ENCODE results near the gene P4HB.

P4HB gene

DNA sequence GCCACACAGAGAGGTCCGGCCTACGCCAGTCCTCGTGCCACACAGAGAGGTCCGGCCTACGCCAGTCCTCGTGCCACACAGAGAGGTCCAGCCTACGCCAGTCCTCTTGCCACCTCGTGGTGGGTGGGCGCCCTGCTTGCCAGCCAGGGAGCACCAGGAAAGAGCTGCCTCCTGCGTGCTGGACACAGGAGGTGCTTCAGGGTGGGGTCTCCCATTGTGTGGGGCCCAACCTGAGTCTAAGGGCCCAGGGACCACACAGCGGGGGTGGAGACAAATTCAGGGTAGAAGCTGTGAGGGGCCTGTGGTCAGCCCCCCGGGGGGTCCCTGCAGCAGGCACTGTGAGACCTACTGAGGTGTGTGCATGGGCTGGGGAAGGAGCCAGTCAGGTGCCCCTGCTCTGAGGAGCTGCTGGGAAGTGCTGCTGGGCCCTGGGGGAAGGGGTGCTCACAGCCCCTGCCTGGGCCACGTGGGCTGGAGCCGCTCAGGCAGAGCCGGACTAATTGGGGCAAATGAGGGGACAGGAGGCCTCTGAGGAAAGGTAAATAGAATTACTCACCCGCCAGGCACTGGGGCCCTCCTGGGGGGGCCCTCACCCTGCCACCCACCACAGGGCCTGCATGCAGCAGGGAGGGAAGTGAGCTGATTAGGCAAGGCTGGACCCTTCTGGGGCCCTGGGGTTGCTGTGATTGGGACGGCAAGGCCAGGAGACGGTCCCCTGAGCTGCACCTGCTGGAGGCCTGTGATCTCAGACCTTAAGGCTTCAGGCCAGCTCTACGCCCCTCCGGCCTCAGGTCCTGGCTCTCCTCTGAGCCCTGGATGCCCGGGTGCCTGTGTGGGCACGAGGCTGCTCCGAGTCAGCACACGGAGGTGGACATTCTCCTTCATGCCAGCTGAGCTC, 45.3 kb downstream of the P4HB start:
- Histone ChIP-seq H3K9ac (ENCODE audit: low read length) (no peak overlapping the region; the same call in 1 of the 2 replicates), H3K9me2 (replicated peaks; ENCODE audit: insufficient read depth, low read length) (no peaks in the 10 kb centered on the region), H3K79me2 (ENCODE audit: low read length) (no peaks in the 10 kb centered on the region), H4K20me1 (ENCODE audit: insufficient read depth, low read length) (no peaks in the 10 kb centered on the region), H3K4me1 (ENCODE audit: low read length) (peaks cover 8% of the 10 kb centered on the region), H2AFZ (ENCODE audit: low read length) (peak overlapping the region; percentile 76), H3K9me3 (replicated peaks; ENCODE audit: insufficient read depth, low read length) (no peaks in the 10 kb centered on the region), H3K4me3 (ENCODE audit: low read length) (no peak overlapping the region), H3K4me2 (ENCODE audit: low read depth, low read length) (peak overlapping the region; percentile 61), H3K27me3 (replicated peaks; ENCODE audit: insufficient read depth, low read length) (peaks cover 62% of the 10 kb centered on the region), H3F3A (ENCODE audit: insufficient read depth, low read length) (peaks cover 3% of the 10 kb centered on the region; the same call in 1 of the 2 replicates), H3K27ac (ENCODE audit: low read length) (no peak overlapping the region), H3K36me3 (replicated peaks; ENCODE audit: insufficient read depth, low read length) (no peaks in the 10 kb centered on the region)
- no peak for DNase-seq
- no peak for TF ChIP-seq EZH2phosphoT487 (IDR thresholded peaks at IDR 0.05; ENCODE audit: low read length)
- TF ChIP-seq EZH2 (optimal IDR thresholded peaks at IDR 0.05; ENCODE audit: low read depth, low read length): no peak
- TF ChIP-seq, protein P1, sequence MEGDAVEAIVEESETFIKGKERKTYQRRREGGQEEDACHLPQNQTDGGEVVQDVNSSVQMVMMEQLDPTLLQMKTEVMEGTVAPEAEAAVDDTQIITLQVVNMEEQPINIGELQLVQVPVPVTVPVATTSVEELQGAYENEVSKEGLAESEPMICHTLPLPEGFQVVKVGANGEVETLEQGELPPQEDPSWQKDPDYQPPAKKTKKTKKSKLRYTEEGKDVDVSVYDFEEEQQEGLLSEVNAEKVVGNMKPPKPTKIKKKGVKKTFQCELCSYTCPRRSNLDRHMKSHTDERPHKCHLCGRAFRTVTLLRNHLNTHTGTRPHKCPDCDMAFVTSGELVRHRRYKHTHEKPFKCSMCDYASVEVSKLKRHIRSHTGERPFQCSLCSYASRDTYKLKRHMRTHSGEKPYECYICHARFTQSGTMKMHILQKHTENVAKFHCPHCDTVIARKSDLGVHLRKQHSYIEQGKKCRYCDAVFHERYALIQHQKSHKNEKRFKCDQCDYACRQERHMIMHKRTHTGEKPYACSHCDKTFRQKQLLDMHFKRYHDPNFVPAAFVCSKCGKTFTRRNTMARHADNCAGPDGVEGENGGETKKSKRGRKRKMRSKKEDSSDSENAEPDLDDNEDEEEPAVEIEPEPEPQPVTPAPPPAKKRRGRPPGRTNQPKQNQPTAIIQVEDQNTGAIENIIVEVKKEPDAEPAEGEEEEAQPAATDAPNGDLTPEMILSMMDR (IDR thresholded peaks at IDR 0.05; ENCODE audit: low read length): no peak

DNA sequence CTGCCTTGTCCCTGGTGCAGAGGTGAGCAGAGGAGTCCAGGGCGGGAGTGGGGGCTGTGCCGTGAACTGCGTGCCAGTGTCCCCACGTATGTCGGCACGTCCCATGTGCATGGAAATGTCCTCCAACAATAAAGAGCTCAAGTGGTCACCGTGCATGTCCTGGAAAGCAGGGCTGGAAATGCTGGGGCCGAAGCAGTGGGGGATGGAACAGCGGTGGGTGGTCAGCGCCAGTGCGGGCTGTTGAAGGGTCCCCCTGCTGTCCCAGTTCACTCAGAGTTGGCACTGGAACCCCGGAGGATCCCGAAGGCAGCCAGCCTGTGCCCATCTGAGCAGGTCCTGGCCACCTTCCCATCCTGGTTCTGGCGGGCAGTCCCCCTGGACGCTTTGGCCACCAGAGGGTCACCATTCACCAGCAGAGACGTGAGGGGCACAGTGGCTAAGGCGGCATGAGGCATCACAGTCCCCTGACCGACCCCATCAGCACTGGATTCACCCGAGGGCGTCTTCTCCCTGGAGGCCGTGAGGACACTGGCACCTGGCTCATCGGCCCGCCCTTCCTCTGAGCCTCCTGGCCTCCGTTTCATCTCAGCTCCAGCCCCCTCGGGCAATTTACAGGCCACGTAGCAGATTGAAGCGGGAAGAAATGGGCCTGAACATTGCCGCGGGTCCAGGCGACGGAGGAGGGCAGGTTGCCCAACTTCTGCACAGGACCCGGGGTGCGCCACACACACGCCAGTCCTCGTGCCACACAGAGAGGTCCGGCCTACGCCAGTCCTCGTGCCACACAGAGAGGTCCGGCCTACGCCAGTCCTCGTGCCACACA, 46.3 kb downstream of the P4HB start:
- peaks cover 3% of the 10 kb centered on the region; the same call in 1 of the 2 replicates for H3F3A ChIP-seq (ENCODE audit: insufficient read depth, low read length)
- TF ChIP-seq EZH2 (optimal IDR thresholded peaks at IDR 0.05; ENCODE audit: low read depth, low read length): no peak
- TF ChIP-seq, protein P1 (IDR thresholded peaks at IDR 0.05; ENCODE audit: low read length): no peak
- TF ChIP-seq EZH2phosphoT487 (IDR thresholded peaks at IDR 0.05; ENCODE audit: low read length): no peak
- no peaks in the 10 kb centered on the region for H3K79me2 ChIP-seq (ENCODE audit: low read length)
- H3K9me2 ChIP-seq (replicated peaks; ENCODE audit: insufficient read depth, low read length): no peaks in the 10 kb centered on the region
- H3K4me2 ChIP-seq (ENCODE audit: low read depth, low read length): no peak overlapping the region
- no peaks in the 10 kb centered on the region for H3K9me3 ChIP-seq (replicated peaks; ENCODE audit: insufficient read depth, low read length)
- peaks cover 71% of the 10 kb centered on the region for H3K27me3 ChIP-seq (replicated peaks; ENCODE audit: insufficient read depth, low read length)
- H2AFZ ChIP-seq (ENCODE audit: low read length): no peak overlapping the region
- H3K27ac ChIP-seq (ENCODE audit: low read length): no peak overlapping the region
- H3K9ac ChIP-seq (ENCODE audit: low read length): no peak overlapping the region
- no peak overlapping the region for H3K4me3 ChIP-seq (ENCODE audit: low read length)
- no peaks in the 10 kb centered on the region for H3K36me3 ChIP-seq (replicated peaks; ENCODE audit: insufficient read depth, low read length)
- DNase-seq: no peak
- no peaks in the 10 kb centered on the region for H4K20me1 ChIP-seq (ENCODE audit: insufficient read depth, low read length)
- peaks cover 8% of the 10 kb centered on the region for H3K4me1 ChIP-seq (ENCODE audit: low read length)

DNA sequence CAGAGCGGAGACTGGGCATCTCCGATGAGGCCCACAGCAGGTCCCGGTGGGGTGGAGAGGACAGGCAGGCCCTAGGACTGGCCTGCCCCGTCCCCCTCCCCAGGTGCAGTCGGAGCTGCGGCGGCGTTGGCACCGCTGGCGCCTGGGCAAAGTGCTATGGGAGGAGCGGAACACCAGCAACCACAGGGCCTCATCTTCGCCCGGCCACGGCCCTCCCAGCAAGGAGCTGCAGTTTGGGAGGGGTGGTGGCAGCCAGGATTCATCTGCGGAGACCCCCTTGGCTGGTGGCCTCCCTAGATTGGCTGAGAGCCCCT, 47.0 kb downstream of the P4HB start:
- TF ChIP-seq EZH2 (optimal IDR thresholded peaks at IDR 0.05; ENCODE audit: low read depth, low read length) (no peak), EZH2phosphoT487 (IDR thresholded peaks at IDR 0.05; ENCODE audit: low read length) (no peak)
- TF ChIP-seq, protein P1 (IDR thresholded peaks at IDR 0.05; ENCODE audit: low read length): no peak
- Histone ChIP-seq H4K20me1 (ENCODE audit: insufficient read depth, low read length) (no peaks in the 10 kb centered on the region), H3K4me1 (ENCODE audit: low read length) (peaks cover 8% of the 10 kb centered on the region), H3K4me2 (ENCODE audit: low read depth, low read length) (no peak overlapping the region), H3K9ac (ENCODE audit: low read length) (no peak overlapping the region), H3K79me2 (ENCODE audit: low read length) (no peaks in the 10 kb centered on the region), H3K27ac (ENCODE audit: low read length) (no peak overlapping the region), H3K36me3 (replicated peaks; ENCODE audit: insufficient read depth, low read length) (no peaks in the 10 kb centered on the region), H2AFZ (ENCODE audit: low read length) (no peak overlapping the region), H3K4me3 (ENCODE audit: low read length) (no peak overlapping the region), H3K9me2 (replicated peaks; ENCODE audit: insufficient read depth, low read length) (no peaks in the 10 kb centered on the region), H3K27me3 (replicated peaks; ENCODE audit: insufficient read depth, low read length) (peaks cover 76% of the 10 kb centered on the region), H3F3A (ENCODE audit: insufficient read depth, low read length) (peaks cover 3% of the 10 kb centered on the region; the same call in 1 of the 2 replicates), H3K9me3 (replicated peaks; ENCODE audit: insufficient read depth, low read length) (no peaks in the 10 kb centered on the region)
- DNase-seq: no peak
